Measurements from ENCODE around the gene PKDCC. TPM values are rescaled to one million over a fixed set of nuclear protein-coding genes. Genes with fewer than 3 reads are reported as not detected.

PKDCC gene
- total and polyA plus RNA-seq, 2 of the 13 experiments (the other 11 are each of a cell fraction or from before 2014, with no cell fraction given), result 52.6 to 58.8 TPM

DNA sequence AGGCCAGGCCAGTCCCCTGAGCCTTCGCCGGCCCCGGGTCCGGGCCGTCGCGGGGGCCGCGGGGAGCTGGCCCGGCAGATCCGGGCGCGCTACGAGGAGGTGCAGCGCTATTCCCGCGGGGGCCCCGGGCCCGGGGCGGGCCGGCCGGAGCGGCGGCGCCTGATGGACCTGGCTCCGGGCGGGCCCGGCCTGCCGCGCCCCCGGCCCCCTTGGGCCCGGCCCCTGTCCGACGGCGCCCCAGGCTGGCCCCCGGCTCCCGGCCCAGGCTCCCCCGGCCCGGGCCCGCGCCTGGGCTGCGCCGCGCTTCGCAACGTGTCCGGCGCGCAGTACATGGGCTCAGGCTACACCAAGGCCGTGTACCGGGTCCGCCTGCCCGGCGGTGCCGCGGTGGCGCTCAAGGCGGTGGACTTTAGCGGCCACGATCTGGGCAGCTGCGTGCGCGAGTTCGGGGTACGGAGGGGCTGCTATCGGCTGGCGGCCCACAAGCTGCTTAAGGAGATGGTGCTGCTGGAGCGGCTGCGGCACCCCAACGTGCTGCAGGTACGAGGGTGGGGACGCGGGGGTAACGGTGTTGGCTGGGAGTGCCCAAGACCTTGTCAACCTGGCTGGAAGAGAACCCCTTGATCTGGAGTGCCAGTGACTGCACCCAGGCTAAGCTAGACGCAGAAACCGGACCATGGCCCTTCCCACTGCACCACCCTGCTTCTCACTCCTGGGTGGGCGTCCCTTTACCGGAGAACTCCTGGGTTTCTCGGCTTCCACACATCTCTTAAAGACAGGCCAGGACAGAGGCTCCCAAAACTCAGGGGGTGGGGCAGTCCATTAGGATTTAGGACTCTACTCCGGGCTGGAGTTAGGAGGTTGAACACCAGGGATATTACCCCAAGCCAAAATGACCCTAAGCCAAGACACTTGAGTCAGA, 739 bp downstream of the PKDCC start (continued):
- TF ChIP-seq, protein P1, sequence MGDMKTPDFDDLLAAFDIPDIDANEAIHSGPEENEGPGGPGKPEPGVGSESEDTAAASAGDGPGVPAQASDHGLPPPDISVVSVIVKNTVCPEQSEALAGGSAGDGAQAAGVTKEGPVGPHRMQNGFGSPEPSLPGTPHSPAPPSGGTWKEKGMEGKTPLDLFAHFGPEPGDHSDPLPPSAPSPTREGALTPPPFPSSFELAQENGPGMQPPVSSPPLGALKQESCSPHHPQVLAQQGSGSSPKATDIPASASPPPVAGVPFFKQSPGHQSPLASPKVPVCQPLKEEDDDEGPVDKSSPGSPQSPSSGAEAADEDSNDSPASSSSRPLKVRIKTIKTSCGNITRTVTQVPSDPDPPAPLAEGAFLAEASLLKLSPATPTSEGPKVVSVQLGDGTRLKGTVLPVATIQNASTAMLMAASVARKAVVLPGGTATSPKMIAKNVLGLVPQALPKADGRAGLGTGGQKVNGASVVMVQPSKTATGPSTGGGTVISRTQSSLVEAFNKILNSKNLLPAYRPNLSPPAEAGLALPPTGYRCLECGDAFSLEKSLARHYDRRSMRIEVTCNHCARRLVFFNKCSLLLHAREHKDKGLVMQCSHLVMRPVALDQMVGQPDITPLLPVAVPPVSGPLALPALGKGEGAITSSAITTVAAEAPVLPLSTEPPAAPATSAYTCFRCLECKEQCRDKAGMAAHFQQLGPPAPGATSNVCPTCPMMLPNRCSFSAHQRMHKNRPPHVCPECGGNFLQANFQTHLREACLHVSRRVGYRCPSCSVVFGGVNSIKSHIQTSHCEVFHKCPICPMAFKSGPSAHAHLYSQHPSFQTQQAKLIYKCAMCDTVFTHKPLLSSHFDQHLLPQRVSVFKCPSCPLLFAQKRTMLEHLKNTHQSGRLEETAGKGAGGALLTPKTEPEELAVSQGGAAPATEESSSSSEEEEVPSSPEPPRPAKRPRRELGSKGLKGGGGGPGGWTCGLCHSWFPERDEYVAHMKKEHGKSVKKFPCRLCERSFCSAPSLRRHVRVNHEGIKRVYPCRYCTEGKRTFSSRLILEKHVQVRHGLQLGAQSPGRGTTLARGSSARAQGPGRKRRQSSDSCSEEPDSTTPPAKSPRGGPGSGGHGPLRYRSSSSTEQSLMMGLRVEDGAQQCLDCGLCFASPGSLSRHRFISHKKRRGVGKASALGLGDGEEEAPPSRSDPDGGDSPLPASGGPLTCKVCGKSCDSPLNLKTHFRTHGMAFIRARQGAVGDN (CRISPR knock-in tag; IDR thresholded peaks at IDR 0.05), result peak; percentile 87
- TF ChIP-seq JARID2 (CRISPR knock-in tag; IDR thresholded peaks at IDR 0.05; ENCODE audit: insufficient replicate concordance) (peak; percentile 31), TGIF2 (CRISPR knock-in tag; IDR thresholded peaks at IDR 0.05) (no peak), CC2D1A (CRISPR knock-in tag; IDR thresholded peaks at IDR 0.05) (no peak), ZNF383 (CRISPR knock-in tag; IDR thresholded peaks at IDR 0.05; ENCODE audit: borderline replicate concordance) (no peak), BORCS8-MEF2B (CRISPR knock-in tag; IDR thresholded peaks at IDR 0.05) (peak; percentile 76), THAP11 (CRISPR knock-in tag; IDR thresholded peaks at IDR 0.05) (0 out of 2 replicates have a peak, but pooled peaks have one; percentile 15), ATF4 (CRISPR knock-in tag; IDR thresholded peaks at IDR 0.05) (no peak), STAT5B (CRISPR knock-in tag; IDR thresholded peaks at IDR 0.05) (no peak), MEIS2 (CRISPR knock-in tag; IDR thresholded peaks at IDR 0.05) (peak; percentile 62; the same call in 1 of the 2 replicates), ZNF709 (CRISPR knock-in tag; IDR thresholded peaks at IDR 0.05) (no peak; the same call in 1 of the 2 replicates), ZXDC (CRISPR knock-in tag; IDR thresholded peaks at IDR 0.05) (peak; percentile 46; the same call in 1 of the 2 replicates), SOX6 (IDR thresholded peaks at IDR 0.05) (no peak), SOX6 (CRISPR knock-in tag; IDR thresholded peaks at IDR 0.05) (peak; percentile 37; the same call in 1 of the 2 replicates)
- TF ChIP-seq, protein P2, sequence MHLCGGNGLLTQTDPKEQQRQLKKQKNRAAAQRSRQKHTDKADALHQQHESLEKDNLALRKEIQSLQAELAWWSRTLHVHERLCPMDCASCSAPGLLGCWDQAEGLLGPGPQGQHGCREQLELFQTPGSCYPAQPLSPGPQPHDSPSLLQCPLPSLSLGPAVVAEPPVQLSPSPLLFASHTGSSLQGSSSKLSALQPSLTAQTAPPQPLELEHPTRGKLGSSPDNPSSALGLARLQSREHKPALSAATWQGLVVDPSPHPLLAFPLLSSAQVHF (CRISPR knock-in tag; IDR thresholded peaks at IDR 0.05), result no peak
- TF ChIP-seq, protein P3, sequence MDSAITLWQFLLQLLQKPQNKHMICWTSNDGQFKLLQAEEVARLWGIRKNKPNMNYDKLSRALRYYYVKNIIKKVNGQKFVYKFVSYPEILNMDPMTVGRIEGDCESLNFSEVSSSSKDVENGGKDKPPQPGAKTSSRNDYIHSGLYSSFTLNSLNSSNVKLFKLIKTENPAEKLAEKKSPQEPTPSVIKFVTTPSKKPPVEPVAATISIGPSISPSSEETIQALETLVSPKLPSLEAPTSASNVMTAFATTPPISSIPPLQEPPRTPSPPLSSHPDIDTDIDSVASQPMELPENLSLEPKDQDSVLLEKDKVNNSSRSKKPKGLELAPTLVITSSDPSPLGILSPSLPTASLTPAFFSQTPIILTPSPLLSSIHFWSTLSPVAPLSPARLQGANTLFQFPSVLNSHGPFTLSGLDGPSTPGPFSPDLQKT (CRISPR knock-in tag; IDR thresholded peaks at IDR 0.05; ENCODE audit: borderline replicate concordance), result no peak

Data from HepG2 (cell line).